CD4-positive, alpha-beta T cell treated with Interleukin-12 subunit alpha and Interleukin-12 subunit beta, for 1 hour (primary cell): ENCODE results near the gene AKIP1.

ENCODE experiments used
- DNase-seq: peaks from one replicate; pipeline ENCODE4 v3.0.0-alpha.2; 2020

Gene AKIP1

DNA sequence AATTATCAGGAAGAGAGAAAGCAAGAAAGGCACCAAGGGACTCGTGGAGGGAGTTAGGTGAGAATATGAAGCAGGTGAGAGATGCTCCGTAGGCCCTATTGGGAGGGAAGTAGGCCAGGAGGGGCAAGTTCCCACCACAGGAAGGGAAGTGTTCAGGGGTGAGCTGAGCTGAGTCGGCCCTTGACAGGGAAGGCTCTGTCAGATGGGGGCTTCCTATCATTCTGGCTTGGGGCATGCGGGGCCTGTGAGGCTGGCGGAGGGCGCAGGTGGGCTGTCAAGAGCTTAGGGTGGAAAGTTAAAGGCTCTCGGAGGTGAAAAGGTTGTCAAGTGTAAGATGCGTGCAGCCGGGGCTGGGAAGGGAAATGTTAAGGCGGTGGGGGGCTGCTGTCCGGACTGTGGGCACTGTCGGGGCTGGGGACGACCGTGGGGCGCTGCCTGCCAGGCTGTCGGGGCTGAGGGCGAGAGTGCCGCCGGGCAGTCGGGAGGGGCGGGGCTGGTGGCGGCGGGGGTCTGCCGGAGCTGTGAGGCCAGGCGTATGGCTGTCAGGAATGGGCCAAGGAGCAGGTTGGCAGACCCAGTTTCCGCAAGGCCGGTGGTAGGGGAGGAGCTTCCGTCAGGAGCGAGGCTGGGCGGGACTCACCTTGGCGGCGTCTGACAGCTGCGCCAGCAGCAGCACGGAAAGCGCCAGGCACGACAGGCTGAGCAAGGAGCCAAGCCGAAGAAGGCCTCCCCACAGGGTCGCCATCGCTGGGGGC is 52.8 kb downstream of the AKIP1 start:
- DNase-seq = peak; percentile 78

- peak; percentile 78 for DNase-seq
Measured at GRCh38 chr11:8964324-8965320, 53.6 kb downstream of the AKIP1 start, which contains the start of gene TMEM9B. TMEM9B (minus strand) TSS chr11:8964442; CDS start chr11:8964313, 129 bp downstream.

DNA sequence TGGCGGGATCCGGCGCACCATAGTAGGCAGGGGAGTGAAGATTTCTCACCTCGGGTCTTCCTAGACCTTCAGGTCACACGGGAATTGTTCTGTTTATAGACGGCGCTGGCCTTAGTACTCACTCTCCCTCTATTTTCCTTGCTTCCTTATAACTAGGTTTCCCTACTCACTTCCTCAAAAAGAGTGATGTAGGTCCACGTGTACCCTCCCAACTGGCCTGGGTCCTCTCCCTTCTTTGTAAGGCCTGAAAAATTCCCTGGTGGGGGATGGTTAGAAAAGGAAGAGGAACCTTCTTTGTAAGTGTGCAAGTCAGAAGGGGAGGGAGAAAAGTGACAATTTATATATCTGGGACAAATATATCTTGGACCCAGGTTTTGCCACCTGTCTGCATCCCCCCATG is 56.2 kb downstream of the AKIP1 start:
- DNase-seq = no peak
